ENCODE data around the gene FAF1. TPM values are rescaled to one million over a fixed set of nuclear protein-coding genes. Genes with fewer than 3 reads are reported as not detected.
"Not testable (repeated sequence)": the region's sequence is repeated elsewhere in the genome, so short reads cannot be mapped to it uniquely, and the experiment has no call there.

FAF1 gene
- total RNA-seq, 4 donors from 2014 or later, result 39.7 to 60.6 (median 42.9) TPM

- 90% methylated on average over 1 of the region's 1 CpG for WGBS
- intact Hi-C loops (cut with DNase I), result no loop called here
- no peak overlapping the region for H3K27ac ChIP-seq (replicated peaks in 1 of 4)
- DNase-seq (ENCODE audit: extremely low spot score), result no peak
- no peaks in the 10 kb centered on the region for H3K4me1 ChIP-seq
- H3K9me3 ChIP-seq, result peaks cover 0 to 4% (median 1%) of the 10 kb centered on the region in 4 donors
- no peaks in the 10 kb centered on the region for H3K36me3 ChIP-seq
- TF ChIP-seq EP300 (IDR thresholded peaks at IDR 0.05) (no peak), POLR2AphosphoS5 (IDR thresholded peaks at IDR 0.05) (no peak)
- H3K4me3 ChIP-seq, result no peak overlapping the region
- H3K27me3 ChIP-seq, result no peaks in the 10 kb centered on the region
Observed at GRCh38 chr1:50902419-50902818, 57.6 kb downstream of the FAF1 start.

GRCh38 chr1:50901872-50902271 is 58.2 kb downstream of the FAF1 start:
- intact Hi-C loops (cut with DNase I), result no loop called here
- no peaks in the 10 kb centered on the region for H3K27me3 ChIP-seq
- 0% methylated on average over 1 of the region's 1 CpG for WGBS
- DNase-seq (ENCODE audit: extremely low spot score), result no peak
- peaks cover 0 to 4% (median 1%) of the 10 kb centered on the region in 4 donors for H3K9me3 ChIP-seq
- H3K27ac ChIP-seq (replicated peaks in 1 of 4), result no peak overlapping the region
- no peak for TF ChIP-seq POLR2AphosphoS5 (IDR thresholded peaks at IDR 0.05)
- H3K4me1 ChIP-seq, result no peaks in the 10 kb centered on the region
- H3K36me3 ChIP-seq, result no peaks in the 10 kb centered on the region
- H3K4me3 ChIP-seq, result no peak overlapping the region

- DNase-seq (ENCODE audit: extremely low spot score), result no peak
- Histone ChIP-seq H3K4me1 (no peaks in the 10 kb centered on the region), H3K9me3 (no peaks in the 10 kb centered on the region), H3K27ac (replicated peaks in 1 of 4) (no peak overlapping the region), H3K27me3 (no peaks in the 10 kb centered on the region), H3K36me3 (no peaks in the 10 kb centered on the region), H3K4me3 (no peak overlapping the region)
- TF ChIP-seq POLR2A (IDR thresholded peaks at IDR 0.05; ENCODE audit: low read depth) (no peak), CTCF (IDR thresholded peaks at IDR 0.05) (no peak), POLR2AphosphoS5 (IDR thresholded peaks at IDR 0.05) (no peak), EP300 (IDR thresholded peaks at IDR 0.05) (no peak)
- intact Hi-C loops (cut with DNase I), result no loop called here
- 76% methylated on average over 2 of the region's 2 CpGs for WGBS
Observed at GRCh38 chr1:50898773-50899172, 61.3 kb downstream of the FAF1 start.

- Histone ChIP-seq H3K36me3 (no peaks in the 10 kb centered on the region), H3K27ac (replicated peaks in 1 of 4) (no peak overlapping the region), H3K27me3 (no peaks in the 10 kb centered on the region), H3K4me1 (no peaks in the 10 kb centered on the region), H3K4me3 (no peak overlapping the region), H3K9me3 (no peaks in the 10 kb centered on the region)
- no peak for DNase-seq (ENCODE audit: extremely low spot score)
- intact Hi-C loops (cut with DNase I), result no loop called here
- no peak for TF ChIP-seq POLR2AphosphoS5 (IDR thresholded peaks at IDR 0.05)
- no peak for TF ChIP-seq POLR2A (IDR thresholded peaks at IDR 0.05; ENCODE audit: low read depth)
- TF ChIP-seq EP300 (IDR thresholded peaks at IDR 0.05), result no peak
- no peak for TF ChIP-seq CTCF (IDR thresholded peaks at IDR 0.05)
- WGBS, result 89% methylated on average over 1 of the region's 1 CpG
Observed at GRCh38 chr1:50894340-50894739, 65.7 kb downstream of the FAF1 start.

GRCh38 chr1:50893466-50893865 is 66.6 kb downstream of the FAF1 start:
- intact Hi-C loops (cut with DNase I), result no loop called here
- Histone ChIP-seq H3K9me3 (no peaks in the 10 kb centered on the region), H3K27ac (replicated peaks in 1 of 4) (no peak overlapping the region), H3K4me3 (no peak overlapping the region), H3K36me3 (no peaks in the 10 kb centered on the region), H3K4me1 (no peaks in the 10 kb centered on the region), H3K27me3 (no peaks in the 10 kb centered on the region)
- no peak for TF ChIP-seq POLR2A (IDR thresholded peaks at IDR 0.05; ENCODE audit: low read depth)
- no peak for TF ChIP-seq EP300 (IDR thresholded peaks at IDR 0.05)
- TF ChIP-seq POLR2AphosphoS5 (IDR thresholded peaks at IDR 0.05), result no peak
- WGBS, result 100% methylated on average over 1 of the region's 1 CpG
- no peak for DNase-seq (ENCODE audit: extremely low spot score)

GRCh38 chr1:50887555-50887954 is 72.5 kb downstream of the FAF1 start:
- DNase-seq (ENCODE audit: extremely low spot score); intact Hi-C loops (cut with DNase I); H3K4me3 ChIP-seq; H3K27ac ChIP-seq (replicated peaks in 1 of 4); H3K9me3 ChIP-seq; H3K36me3 ChIP-seq; H3K27me3 ChIP-seq; H3K4me1 ChIP-seq: not testable (repeated sequence)
- WGBS, result 100% methylated on average over 1 of the region's 1 CpG

- H3K27me3 ChIP-seq, result no peaks in the 10 kb centered on the region
- no peaks in the 10 kb centered on the region for H3K36me3 ChIP-seq
- DNase-seq (ENCODE audit: extremely low spot score), result no peak
- no peak overlapping the region for H3K27ac ChIP-seq (replicated peaks in 1 of 4)
- 75% methylated on average over 8 of the region's 8 CpGs for WGBS
- H3K9me3 ChIP-seq, result no peaks in the 10 kb centered on the region
- H3K4me3 ChIP-seq, result no peak overlapping the region
- TF ChIP-seq EP300 (IDR thresholded peaks at IDR 0.05) (no peak), POLR2AphosphoS5 (IDR thresholded peaks at IDR 0.05) (no peak), CTCF (IDR thresholded peaks at IDR 0.05) (no peak), POLR2A (IDR thresholded peaks at IDR 0.05; ENCODE audit: low read depth) (no peak)
- intact Hi-C loops (cut with DNase I), result no loop called here
- peaks cover 0 to 17% (median 16%) of the 10 kb centered on the region in 4 donors for H3K4me1 ChIP-seq
Observed at GRCh38 chr1:50880373-50880772, 79.7 kb downstream of the FAF1 start.

Measured in esophagus muscularis mucosa (tissue), 4 donors.